K562 (cell line): ENCODE data around the gene SUCLG1. TPM values are rescaled to one million over a fixed set of nuclear protein-coding genes. Genes with fewer than 3 reads are reported as not detected.

Experiments
- ATAC-seq: fragments of 200-7000 bp; cut with Tn5 transposase; 3 replicates; pipeline ENCODE4 v1.9.1; 2020; ENCODE audit warnings: moderate library complexity
- BruUV-seq: library from RNA; stranded (reverse); fragments of 400-500 nt; replicated peaks from 2 replicates; lab custom pipeline; 2021; lab: Mats Ljungman, UMichigan
- CTCF ChIA-PET: fragments of 300-600 bp; formaldehyde crosslinking; extraction: SDS; loops from one replicate; lab custom pipeline; 2021; ENCODE audit warnings: low intra/inter-chr PET ratio; lab: Yijun Ruan, JAX
- POLR2A ChIA-PET: fragments of 300-600, 350-650 bp; sonication (Branson Sonifier 250); formaldehyde crosslinking; extraction: SDS; loops from one replicate; lab custom pipeline; 2021; ENCODE audit warnings: antibody characterized with exemption, inconsistent platforms; lab: Yijun Ruan, JAX
- DNase-seq, 4 experiments: peaks; one replicate each; pipeline versions ENCODE4 v3.0.0 to v3.0.0-alpha.2; 2011 to 2018; ENCODE audit warnings: low spot score in 3 of 4, mixed read lengths in 3 of 4; ENCODE audit errors: extremely low read depth in 1 of 4
- FAIRE-seq: peaks from 2 replicates; lab custom pipeline; 2011; peaks lifted over from hg19 to GRCh38; lab: Jason Lieb, UNC
- H2AFZ ChIP-seq: 2 replicates; pipeline ENCODE4 v1.6.0; 2011; ENCODE audit warnings: low read depth, low read length, control low read depth, inconsistent platforms
- H3K27ac ChIP-seq: fragments of 200-600 bp; 3 replicates; pipeline ENCODE4 v1.8.0; 2011; ENCODE audit warnings: low read depth, mild to moderate bottlenecking, control low read depth, inconsistent platforms, low read length, moderate library complexity, mixed read lengths; ENCODE audit errors: extremely low read depth
- H3K27me3 ChIP-seq, 2 experiments: fragments of 300-600 bp in 1 of 2; 2 replicates in 1 of 2; 3 replicates in 1 of 2; pipeline versions ENCODE4 v1.6.0 to v1.8.0; 2011; ENCODE audit warnings: inconsistent platforms in 2 of 2, low read length in 2 of 2, mild to moderate bottlenecking in 1 of 2, mixed read lengths in 1 of 2, moderate library complexity in 1 of 2; ENCODE audit not compliant: control insufficient read depth in 2 of 2, insufficient read depth in 2 of 2
- H3K36me3 ChIP-seq: fragments of 300-600 bp; 3 replicates; pipeline ENCODE4 v1.8.0; 2011; ENCODE audit warnings: mild to moderate bottlenecking, low read length, inconsistent platforms; ENCODE audit not compliant: control insufficient read depth, insufficient read depth
- H3K4me1 ChIP-seq, 2 experiments: fragments of 200-600 bp in 1 of 2; replicated peaks in 1 of 2; 2 replicates in 1 of 2; 3 replicates in 1 of 2; pipeline versions ENCODE4 v1.5.1 to v1.8.0; 2011; ENCODE audit warnings: inconsistent platforms in 2 of 2, low read length in 2 of 2, mild to moderate bottlenecking in 1 of 2, mixed read lengths in 1 of 2, moderate library complexity in 1 of 2; ENCODE audit not compliant: control insufficient read depth in 2 of 2, insufficient read depth in 2 of 2
- H3K4me2 ChIP-seq: 2 replicates; pipeline ENCODE4 v1.6.1; 2011; ENCODE audit warnings: low read length, control low read depth, inconsistent platforms, mixed read lengths; ENCODE audit not compliant: insufficient read depth
- H3K4me3 ChIP-seq: fragments of 200-600 bp; sonication (generic), shearing (Covaris generic); 2 replicates; pipeline ENCODE4 v1.5.1; 2016; ENCODE audit warnings: control low read depth, inconsistent platforms
- H3K79me2 ChIP-seq: fragments of 200-600 bp; 3 replicates; pipeline ENCODE4 v1.8.0; 2011; ENCODE audit warnings: low read length, inconsistent platforms; ENCODE audit not compliant: control insufficient read depth, insufficient read depth
- H3K9ac ChIP-seq, 2 experiments: 2 replicates each; pipeline versions ENCODE4 v1.6.0 to v1.6.1; 2011; ENCODE audit warnings: low read depth in 2 of 2, low read length in 2 of 2, control low read depth in 1 of 2, inconsistent platforms in 1 of 2, mild to moderate bottlenecking in 1 of 2, mixed read lengths in 1 of 2; ENCODE audit not compliant: insufficient read depth in 1 of 2
- H3K9me1 ChIP-seq: one replicate; pipeline ENCODE4 v1.6.0; 2011; ENCODE audit warnings: inconsistent platforms, mild to moderate bottlenecking, low read length, moderate library complexity; ENCODE audit not compliant: control insufficient read depth, insufficient read depth
- H3K9me3 ChIP-seq: replicated peaks from 2 replicates; pipeline ENCODE4 v1.5.1; 2011; ENCODE audit warnings: low read depth, low read length, inconsistent platforms; ENCODE audit not compliant: control insufficient read depth, insufficient read depth
- H4K20me1 ChIP-seq: replicated peaks from 2 replicates; pipeline ENCODE4 v1.6.1; 2011; ENCODE audit warnings: low read length, inconsistent platforms, mixed read lengths; ENCODE audit not compliant: control insufficient read depth, insufficient read depth
- BCL6 ChIP-seq: fragments of 250-450 bp; sonication (Bioruptor Pico); IDR thresholded peaks from 2 replicates; pipeline ENCODE4 v1.4.0; 2020
- HIVEP1 ChIP-seq: fragments of 250-450 bp; sonication (Bioruptor Pico); IDR thresholded peaks from 2 replicates; pipeline ENCODE4 v1.4.0; 2020; ENCODE audit warnings: mild to moderate bottlenecking
- HMG20B ChIP-seq: fragments of 250-450 bp; sonication (Bioruptor Pico); IDR thresholded peaks from 2 replicates; pipeline ENCODE4 v1.5.0; 2021; ENCODE audit warnings: mild to moderate bottlenecking
- HOMEZ ChIP-seq: fragments of 250-450 bp; sonication (Bioruptor Pico); IDR thresholded peaks from 2 replicates; pipeline ENCODE4 v1.4.0; 2020; ENCODE audit warnings: mild to moderate bottlenecking, moderate library complexity
- LARP7 ChIP-seq: fragments of 450-650 bp; IDR thresholded peaks from 2 replicates; pipeline ENCODE4 v1.6.1; 2016
- NKRF ChIP-seq: fragments of 450-650 bp; IDR thresholded peaks from 2 replicates; pipeline ENCODE4 v1.6.1; 2016; ENCODE audit warnings: borderline replicate concordance
- TCF7L2 ChIP-seq: fragments of 150-350 bp; IDR thresholded peaks from 2 replicates; pipeline ENCODE4 v1.6.1; 2016; ENCODE audit warnings: low read depth, mild to moderate bottlenecking, low read length, moderate library complexity
- XRCC4 ChIP-seq: IDR thresholded peaks from one replicate; pipeline ENCODE4 v1.6.1; 2011; ENCODE audit not compliant: insufficient read depth, insufficient read length; ENCODE audit errors: extremely low read depth
- ZNF133 ChIP-seq: fragments of 250-450 bp; sonication (Bioruptor Pico); IDR thresholded peaks from 2 replicates; pipeline ENCODE4 v1.4.0; 2020; ENCODE audit warnings: mild to moderate bottlenecking
- ZNF316 ChIP-seq: fragments of 450-650 bp; IDR thresholded peaks from 2 replicates; pipeline ENCODE4 v1.6.1; 2016
- ZNF354B ChIP-seq: fragments of 250-450 bp; sonication (Bioruptor Pico); IDR thresholded peaks from 2 replicates; pipeline ENCODE4 v1.4.0; 2020
- ZNF436 ChIP-seq: fragments of 250-450, 450-650 bp; sonication (Bioruptor Pico); formaldehyde crosslinking; IDR thresholded peaks from 2 replicates; pipeline ENCODE4 v1.7.0; 2020; ENCODE audit warnings: mild to moderate bottlenecking
- WGBS: fragments of 100-300 bp; shearing (Covaris generic); methylation state at CpG from one replicate; pipeline ENCODE4 v1.1.6; 2016; ENCODE audit warnings: low coverage, mixed read lengths; ENCODE audit not compliant: insufficient coverage; ENCODE audit errors: missing lambda C conversion rate; 5-methylcytosine and 5-hydroxymethylcytosine counted together
- in situ Hi-C: fragments of 300-500 bp; cut with MboI; formaldehyde crosslinking; loops from 4 replicates; pipeline ENCODE4 v1.15.0; 2018; ENCODE audit warnings: inconsistent platforms, mixed read lengths
- intact Hi-C: fragments of 100-400 bp; cut with micrococcal nuclease; formaldehyde crosslinking; loops from 2 replicates; pipeline ENCODE4 v1.14.2; 2022
- polyA plus RNA-seq, 8 experiments: library from polyadenylated mRNA; depleted of rRNA in 4 of 8; stranded (reverse) in 5 of 8; unstranded in 3 of 8; fragments of >200 nt; fragmentation: Nextera tagmentation in 2 of 8; fragmentation: Illumina TruSeq in 1 of 8; extraction: Ambion mirVana in 2 of 8; extraction: Trizol in 1 of 8; gene quantifications; 2 replicates each; pipeline versions ENCODE4 v1.2.1 to v1.2.3, GENCODE V29; 2011 to 2014; ENCODE audit warnings: inconsistent platforms in 1 of 8, missing spikeins in 1 of 8
- total RNA-seq, 7 experiments: library from RNA; depleted of rRNA in 6 of 7; stranded (reverse); fragments of >200 nt in 6 of 7; fragmentation: Illumina TruSeq in 2 of 7; extraction: Trizol in 2 of 7; gene quantifications; 2 replicates each; pipeline versions ENCODE4 v1.2.1 to v1.2.3, GENCODE V29; 2011 to 2021; ENCODE audit warnings: low replicate concordance in 1 of 7
- TF ChIP-seq, protein P1 (sequence below): fragments of 250-450 bp; sonication (Bioruptor Pico); IDR thresholded peaks from 2 replicates; pipeline ENCODE4 v1.5.0; 2021

Gene SUCLG1
- total and polyA plus RNA-seq, 9 of the 15 experiments (the other 6 are each of a cell fraction or from before 2014, with no cell fraction given): 90.5 to 325 (median 115) TPM

DNA sequence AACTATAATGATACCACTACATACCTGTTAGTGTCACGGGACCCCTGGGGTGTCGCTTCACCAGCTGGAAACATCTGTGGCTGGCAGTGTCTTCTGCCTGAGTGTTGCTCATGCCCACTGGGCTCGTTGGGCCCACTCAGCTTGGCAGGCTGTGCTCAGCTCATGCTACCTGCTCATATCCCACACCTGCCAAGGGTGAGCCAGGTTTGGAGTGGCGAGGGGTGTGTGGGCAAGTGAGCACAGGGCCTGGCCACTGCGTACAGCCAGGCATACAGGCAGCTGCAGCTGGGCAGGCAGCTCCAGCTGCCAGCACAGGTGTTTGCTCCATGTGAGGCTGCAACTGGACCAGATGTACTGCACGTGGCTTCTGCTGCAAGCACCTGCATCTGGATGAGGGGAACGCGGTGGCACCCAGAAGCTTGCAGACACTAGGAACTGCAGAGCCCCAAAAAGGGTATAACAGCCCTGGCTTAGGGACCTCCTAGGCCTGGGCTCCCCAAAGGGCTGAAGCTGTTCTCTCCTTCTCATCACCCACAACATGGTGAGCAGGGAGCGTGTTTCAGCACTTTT is 70.1 kb downstream of the SUCLG1 start:
- Histone ChIP-seq H3K9me1 (no peaks in the 10 kb centered on the region), H3K9ac (no peak overlapping the region), H3K27ac (no peak overlapping the region), H3K9me3 (no peaks in the 10 kb centered on the region), H3K79me2 (no peaks in the 10 kb centered on the region), H3K27me3 (no peaks in the 10 kb centered on the region), H4K20me1 (no peaks in the 10 kb centered on the region)
- 1% methylated on average over 8 of the region's 9 CpGs for WGBS
- CTCF ChIA-PET: interaction anchor here (0.6 kb wide), 1 partner anchor 1054 kb away, joined by 3 read pairs; no protein-coding TSS in a partner anchor
- intact Hi-C loops: no loop called here
- TF ChIP-seq ZNF354B (CRISPR knock-in tag): no peak
- TF ChIP-seq, all 486 proteins: peak for 0
- POLR2A ChIA-PET: no interaction called here
- Histone ChIP-seq H3K4me3 (no peak overlapping the region), H2AFZ (no peak overlapping the region), H3K4me2 (no peak overlapping the region), H3K4me1 (no peaks in the 10 kb centered on the region), H3K36me3 (no peaks in the 10 kb centered on the region)
- DNase-seq (no peak), ATAC-seq (no peak), FAIRE-seq (no peak)
- BruUV-seq: no TSS peak
- in situ Hi-C loops: no loop called here

- Histone ChIP-seq H3K79me2 (no peaks in the 10 kb centered on the region), H4K20me1 (no peaks in the 10 kb centered on the region), H3K9me3 (no peaks in the 10 kb centered on the region), H3K27me3 (no peaks in the 10 kb centered on the region), H3K36me3 (no peaks in the 10 kb centered on the region), H3K4me1 (no peaks in the 10 kb centered on the region), H2AFZ (no peak overlapping the region), H3K4me2 (no peak overlapping the region), H3K9ac (no peak overlapping the region), H3K27ac (no peak overlapping the region), H3K4me3 (no peak overlapping the region), H3K9me1 (no peaks in the 10 kb centered on the region)
- no TSS peak for BruUV-seq
- no peak for DNase-seq
- WGBS: 0% methylated on average over 1 of the region's 1 CpG
- CTCF ChIA-PET: no interaction called here
- POLR2A ChIA-PET: interaction anchor here (1.0 kb wide), 1 partner anchor 41 kb away, joined by 3 read pairs; no protein-coding TSS in a partner anchor
- no peak for ATAC-seq
- intact Hi-C loops (no loop called here), in situ Hi-C loops (no loop called here)
- FAIRE-seq: no peak
- TF ChIP-seq XRCC4 (no peak), ZNF133 (CRISPR knock-in tag) (no peak), LARP7 (no peak), TCF7L2 (no peak), NKRF (no peak), ZNF436 (CRISPR knock-in tag) (no peak), ZNF316 (no peak), HMG20B (CRISPR knock-in tag) (no peak), HIVEP1 (CRISPR knock-in tag) (no peak), BCL6 (CRISPR knock-in tag) (no peak), HOMEZ (CRISPR knock-in tag) (no peak)
- TF ChIP-seq, protein P1, sequence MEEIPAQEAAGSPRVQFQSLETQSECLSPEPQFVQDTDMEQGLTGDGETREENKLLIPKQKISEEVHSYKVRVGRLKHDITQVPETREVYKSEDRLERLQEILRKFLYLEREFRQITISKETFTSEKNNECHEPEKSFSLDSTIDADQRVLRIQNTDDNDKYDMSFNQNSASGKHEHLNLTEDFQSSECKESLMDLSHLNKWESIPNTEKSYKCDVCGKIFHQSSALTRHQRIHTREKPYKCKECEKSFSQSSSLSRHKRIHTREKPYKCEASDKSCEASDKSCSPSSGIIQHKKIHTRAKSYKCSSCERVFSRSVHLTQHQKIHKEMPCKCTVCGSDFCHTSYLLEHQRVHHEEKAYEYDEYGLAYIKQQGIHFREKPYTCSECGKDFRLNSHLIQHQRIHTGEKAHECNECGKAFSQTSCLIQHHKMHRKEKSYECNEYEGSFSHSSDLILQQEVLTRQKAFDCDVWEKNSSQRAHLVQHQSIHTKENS (CRISPR knock-in tag): no peak
Measured at GRCh38 chr2:84388133-84388532, 70.9 kb downstream of the SUCLG1 start.
